NCI-H345 (cell line): ENCODE measurements around the gene SPACDR.
A peak's percentile ranks its signal among the peaks of the same experiment; 100 is the strongest.
"Not testable (repeated sequence)": the region's sequence is repeated elsewhere in the genome, so short reads cannot be mapped to it uniquely, and the experiment has no call there.

ENCODE experiments used
- DNase-seq: peaks from one replicate; lab custom pipeline; 2025; lab: John Stamatoyannopoulos, UW

SPACDR gene

GRCh38 chr7:100465702-100466311 lies 1.7 kb upstream of the SPACDR start:
- DNase-seq, result peak; percentile 61

GRCh38 chr7:100465299-100465698 lies 1.2 kb upstream of the SPACDR start:
- DNase-seq, result no peak

GRCh38 chr7:100464791-100465190 lies 731 bp upstream of the SPACDR start:
- no peak for DNase-seq

- DNase-seq, result no peak
These were observed 7.0 kb downstream of the SPACDR start for GRCh38 chr7:100457033-100457432.

GRCh38 chr7:100456562-100456961 lies 7.5 kb downstream of the SPACDR start:
- DNase-seq, result no peak

- no peak for DNase-seq
These were observed 8.9 kb downstream of the SPACDR start for GRCh38 chr7:100455206-100455605.

- not testable (repeated sequence) for DNase-seq
These were observed 10.2 kb downstream of the SPACDR start for GRCh38 chr7:100453854-100454253.

GRCh38 chr7:100452513-100452912 lies 11.5 kb downstream of the SPACDR start:
- DNase-seq, result no peak

- no peak for DNase-seq
These were observed 14.8 kb downstream of the SPACDR start for GRCh38 chr7:100449190-100449795.

GRCh38 chr7:100447363-100447762 lies 16.7 kb downstream of the SPACDR start:
- DNase-seq, result not testable (repeated sequence)

- DNase-seq, result no peak
These were observed 18.0 kb downstream of the SPACDR start for GRCh38 chr7:100446040-100446439.

- no peak for DNase-seq
These were observed 19.5 kb downstream of the SPACDR start for GRCh38 chr7:100444311-100445278.

- DNase-seq, result no peak
These were observed 20.8 kb downstream of the SPACDR start for GRCh38 chr7:100443096-100443840.

GRCh38 chr7:100441641-100442535 lies 22.2 kb downstream of the SPACDR start:
- no peak for DNase-seq

GRCh38 chr7:100439244-100439643 lies 24.8 kb downstream of the SPACDR start:
- DNase-seq, result not testable (repeated sequence)

- not testable (repeated sequence) for DNase-seq
These were observed 25.3 kb downstream of the SPACDR start for GRCh38 chr7:100438731-100439130.

GRCh38 chr7:100438172-100438571 lies 25.9 kb downstream of the SPACDR start:
- DNase-seq, result no peak

GRCh38 chr7:100437150-100438100 lies 26.6 kb downstream of the SPACDR start:
- no peak for DNase-seq

- DNase-seq, result peak; percentile 49
These were observed 28.4 kb downstream of the SPACDR start for GRCh38 chr7:100435401-100436304.
